ENCODE results near the gene UROC1. TPM values are rescaled to one million over a fixed set of nuclear protein-coding genes. Genes with fewer than 3 reads are reported as not detected.

UROC1 gene
- total RNA-seq, 1 experiment from 2014 or later = not detected

DNA sequence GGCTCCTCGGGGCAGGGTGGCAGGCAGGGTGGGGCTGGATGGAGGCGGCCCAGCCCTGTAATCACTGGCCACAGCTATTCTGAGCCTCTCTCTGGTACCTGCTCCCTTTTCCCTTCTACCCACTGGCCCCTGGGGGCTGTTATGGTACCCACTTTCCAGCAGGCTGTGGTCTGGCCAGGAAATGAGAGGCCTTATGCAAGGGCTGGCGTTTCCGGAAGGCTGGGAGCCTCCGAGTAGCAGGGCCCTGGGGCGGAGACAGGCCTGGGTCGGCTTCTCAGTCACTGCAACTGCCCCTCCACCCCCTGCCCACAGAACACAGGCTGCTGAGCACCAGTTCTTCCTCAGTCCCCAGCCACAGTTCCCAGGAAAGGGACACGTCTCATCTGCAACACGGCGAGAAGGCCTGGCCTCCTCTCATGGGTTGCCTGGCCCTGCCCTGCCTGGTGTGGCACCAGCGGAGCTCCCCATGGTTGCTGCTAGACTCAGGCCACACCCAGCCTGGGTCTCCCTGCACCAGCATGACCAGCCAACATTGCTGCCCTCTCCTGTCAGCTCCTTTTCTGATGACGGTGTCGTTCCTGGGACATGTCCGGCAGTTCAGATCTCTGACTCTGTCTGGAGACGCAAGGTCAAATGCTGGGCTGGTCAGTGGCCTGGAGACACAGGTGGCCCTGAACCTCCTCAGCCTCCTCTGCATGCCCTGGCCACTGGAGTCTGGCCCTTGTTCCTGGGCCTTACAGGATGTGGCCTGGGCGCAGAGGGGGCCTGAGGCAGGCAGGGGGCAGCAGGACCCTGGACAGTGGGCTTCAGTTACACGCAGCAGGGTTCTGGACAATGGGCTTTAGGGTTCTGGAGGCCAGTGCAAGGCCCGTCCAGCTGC is 12.8 kb upstream of the UROC1 start:
- no peak for TF ChIP-seq EZH2 (IDR thresholded peaks at IDR 0.05; ENCODE audit: borderline replicate concordance, low read depth, low read length, poor library complexity, severe bottlenecking)
- TF ChIP-seq, protein P1, sequence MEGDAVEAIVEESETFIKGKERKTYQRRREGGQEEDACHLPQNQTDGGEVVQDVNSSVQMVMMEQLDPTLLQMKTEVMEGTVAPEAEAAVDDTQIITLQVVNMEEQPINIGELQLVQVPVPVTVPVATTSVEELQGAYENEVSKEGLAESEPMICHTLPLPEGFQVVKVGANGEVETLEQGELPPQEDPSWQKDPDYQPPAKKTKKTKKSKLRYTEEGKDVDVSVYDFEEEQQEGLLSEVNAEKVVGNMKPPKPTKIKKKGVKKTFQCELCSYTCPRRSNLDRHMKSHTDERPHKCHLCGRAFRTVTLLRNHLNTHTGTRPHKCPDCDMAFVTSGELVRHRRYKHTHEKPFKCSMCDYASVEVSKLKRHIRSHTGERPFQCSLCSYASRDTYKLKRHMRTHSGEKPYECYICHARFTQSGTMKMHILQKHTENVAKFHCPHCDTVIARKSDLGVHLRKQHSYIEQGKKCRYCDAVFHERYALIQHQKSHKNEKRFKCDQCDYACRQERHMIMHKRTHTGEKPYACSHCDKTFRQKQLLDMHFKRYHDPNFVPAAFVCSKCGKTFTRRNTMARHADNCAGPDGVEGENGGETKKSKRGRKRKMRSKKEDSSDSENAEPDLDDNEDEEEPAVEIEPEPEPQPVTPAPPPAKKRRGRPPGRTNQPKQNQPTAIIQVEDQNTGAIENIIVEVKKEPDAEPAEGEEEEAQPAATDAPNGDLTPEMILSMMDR (conservative IDR thresholded peaks at IDR 0.05; ENCODE audit: low read depth, low read length) = no peak
- ChIA-PET CTCF (no interaction called here), POLR2A (ENCODE audit: low non-redundant PET) (no interaction called here)
- no peaks in the 10 kb centered on the region for H3K9me3 ChIP-seq (ENCODE audit: low read depth, low read length, poor library complexity, severe bottlenecking)
- BruUV-seq (replicated peaks) = no TSS peak
- H3K4me1 ChIP-seq (ENCODE audit: insufficient read depth, low read length, poor library complexity, severe bottlenecking) = peaks cover 8% of the 10 kb centered on the region
- H3K36me3 ChIP-seq (ENCODE audit: insufficient read depth, low read length, poor library complexity, severe bottlenecking) = no peaks in the 10 kb centered on the region
- no peak for DNase-seq (ENCODE audit: low spot score)
- no peak overlapping the region for H3K27ac ChIP-seq (ENCODE audit: low read depth, low read length, poor library complexity, severe bottlenecking)
- peaks cover 18% of the 10 kb centered on the region for H3K27me3 ChIP-seq (replicated peaks; ENCODE audit: insufficient read depth, low read depth, low read length, poor library complexity)
- no peak overlapping the region for H3K4me3 ChIP-seq (ENCODE audit: low read depth, low read length, poor library complexity, severe bottlenecking)
- intact Hi-C loops (cut with micrococcal nuclease; ENCODE audit: unreplicated experiment) = no loop called here

DNA sequence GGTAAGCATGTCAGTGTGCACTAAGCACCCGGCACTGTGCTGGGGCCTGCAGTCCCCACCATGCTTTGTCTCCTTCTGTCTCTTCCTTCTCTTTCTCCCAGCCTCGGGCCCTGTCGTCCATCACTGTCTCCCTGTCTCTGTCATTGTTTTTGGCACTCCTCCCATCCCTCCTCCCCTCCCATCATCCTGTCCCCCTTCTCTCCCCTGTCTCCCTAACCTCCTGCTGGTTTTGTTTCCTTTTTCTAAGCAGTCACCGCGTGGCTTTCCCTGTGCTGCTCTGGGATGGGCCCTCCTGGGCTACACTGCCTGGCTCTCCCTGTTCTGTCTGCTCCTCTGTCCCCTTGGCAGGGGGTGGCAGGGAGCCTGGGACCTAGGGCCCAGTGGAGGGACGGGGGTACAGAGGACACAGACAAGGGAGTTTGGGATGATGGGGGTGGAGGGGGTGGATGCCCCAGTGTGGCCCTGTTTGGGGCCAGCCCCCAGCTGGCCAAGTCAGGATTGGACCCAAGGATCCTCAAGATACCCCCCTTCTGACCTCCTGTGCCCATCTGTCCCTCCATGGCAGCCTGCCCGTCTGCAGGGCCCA is 12.1 kb upstream of the UROC1 start:
- Histone ChIP-seq H3K4me3 (ENCODE audit: low read depth, low read length, poor library complexity, severe bottlenecking) (no peak overlapping the region), H3K4me1 (ENCODE audit: insufficient read depth, low read length, poor library complexity, severe bottlenecking) (peaks cover 8% of the 10 kb centered on the region), H3K27ac (ENCODE audit: low read depth, low read length, poor library complexity, severe bottlenecking) (peak overlapping the region; percentile 37), H3K36me3 (ENCODE audit: insufficient read depth, low read length, poor library complexity, severe bottlenecking) (no peaks in the 10 kb centered on the region), H3K9me3 (ENCODE audit: low read depth, low read length, poor library complexity, severe bottlenecking) (no peaks in the 10 kb centered on the region), H3K27me3 (replicated peaks; ENCODE audit: insufficient read depth, low read depth, low read length, poor library complexity) (peaks cover 18% of the 10 kb centered on the region)
- intact Hi-C loops (cut with micrococcal nuclease; ENCODE audit: unreplicated experiment) = loop anchor here (10.0 kb wide), 1 partner anchor 125 kb away; the partner anchor contains the start of gene TXNRD3
- TF ChIP-seq, protein P1 (conservative IDR thresholded peaks at IDR 0.05; ENCODE audit: low read depth, low read length) = no peak
- TF ChIP-seq EZH2 (IDR thresholded peaks at IDR 0.05; ENCODE audit: borderline replicate concordance, low read depth, low read length, poor library complexity, severe bottlenecking) = no peak
- ChIA-PET POLR2A (ENCODE audit: low non-redundant PET) (no interaction called here), CTCF (no interaction called here)
- BruUV-seq (replicated peaks) = no TSS peak
- DNase-seq (ENCODE audit: low spot score) = peak; percentile 72

DNA sequence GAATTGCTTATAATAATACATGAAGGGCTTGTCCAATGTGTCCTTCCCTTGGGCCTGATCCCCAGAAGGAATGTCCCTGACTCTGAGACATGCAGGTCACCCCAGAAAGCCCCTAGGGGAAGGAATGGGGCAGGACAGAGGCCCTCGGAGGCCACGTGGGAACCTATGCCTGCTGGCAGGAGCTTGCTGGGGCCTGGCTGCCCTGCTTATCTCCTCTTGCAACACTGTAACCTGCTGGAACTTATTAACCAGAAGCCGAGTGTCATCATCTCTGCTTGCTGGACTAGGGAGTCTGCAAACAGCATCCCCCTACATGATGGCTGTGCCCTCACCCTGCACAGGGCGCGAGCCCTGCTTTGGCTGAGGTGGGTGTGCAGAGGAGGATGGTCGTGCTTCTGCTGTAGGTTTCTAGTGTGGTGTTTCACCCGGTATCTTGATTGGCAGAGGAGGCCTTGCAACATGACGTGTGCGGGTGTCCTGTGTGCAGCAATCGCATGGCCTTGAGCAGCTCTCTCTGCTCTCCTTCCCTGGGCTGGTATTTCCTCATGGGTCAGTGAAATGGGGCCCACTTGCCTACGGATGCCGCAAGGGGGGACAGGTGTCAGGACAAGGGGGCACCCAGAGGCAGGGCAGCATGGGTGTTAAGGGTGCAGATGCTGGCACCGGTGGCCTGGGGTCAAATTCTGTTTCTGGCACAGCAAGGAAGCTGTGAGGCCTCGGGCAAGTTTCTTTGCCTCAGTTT is 11.4 kb upstream of the UROC1 start:
- Histone ChIP-seq H3K27ac (ENCODE audit: low read depth, low read length, poor library complexity, severe bottlenecking) (no peak overlapping the region), H3K4me3 (ENCODE audit: low read depth, low read length, poor library complexity, severe bottlenecking) (no peak overlapping the region), H3K36me3 (ENCODE audit: insufficient read depth, low read length, poor library complexity, severe bottlenecking) (no peaks in the 10 kb centered on the region), H3K9me3 (ENCODE audit: low read depth, low read length, poor library complexity, severe bottlenecking) (no peaks in the 10 kb centered on the region), H3K27me3 (replicated peaks; ENCODE audit: insufficient read depth, low read depth, low read length, poor library complexity) (peaks cover 16% of the 10 kb centered on the region), H3K4me1 (ENCODE audit: insufficient read depth, low read length, poor library complexity, severe bottlenecking) (peaks cover 10% of the 10 kb centered on the region)
- ChIA-PET POLR2A (ENCODE audit: low non-redundant PET) (no interaction called here), CTCF (no interaction called here)
- intact Hi-C loops (cut with micrococcal nuclease; ENCODE audit: unreplicated experiment) = loop anchor here (10.0 kb wide), 1 partner anchor 126 kb away; the partner anchor contains the start of gene TXNRD3
- DNase-seq (ENCODE audit: low spot score) = no peak
- no peak for TF ChIP-seq EZH2 (IDR thresholded peaks at IDR 0.05; ENCODE audit: borderline replicate concordance, low read depth, low read length, poor library complexity, severe bottlenecking)
- TF ChIP-seq, protein P1 (conservative IDR thresholded peaks at IDR 0.05; ENCODE audit: low read depth, low read length) = no peak
- no TSS peak for BruUV-seq (replicated peaks)
